HG03139 (cell line): Measurements from ENCODE around the gene ERF.

Source experiments
- ATAC-seq: cut with Tn5 transposase; IDR thresholded peaks from one replicate; pipeline ENCODE4 v1.9.1; 2021; ENCODE audit not compliant: unreplicated experiment

The ERF gene

DNA sequence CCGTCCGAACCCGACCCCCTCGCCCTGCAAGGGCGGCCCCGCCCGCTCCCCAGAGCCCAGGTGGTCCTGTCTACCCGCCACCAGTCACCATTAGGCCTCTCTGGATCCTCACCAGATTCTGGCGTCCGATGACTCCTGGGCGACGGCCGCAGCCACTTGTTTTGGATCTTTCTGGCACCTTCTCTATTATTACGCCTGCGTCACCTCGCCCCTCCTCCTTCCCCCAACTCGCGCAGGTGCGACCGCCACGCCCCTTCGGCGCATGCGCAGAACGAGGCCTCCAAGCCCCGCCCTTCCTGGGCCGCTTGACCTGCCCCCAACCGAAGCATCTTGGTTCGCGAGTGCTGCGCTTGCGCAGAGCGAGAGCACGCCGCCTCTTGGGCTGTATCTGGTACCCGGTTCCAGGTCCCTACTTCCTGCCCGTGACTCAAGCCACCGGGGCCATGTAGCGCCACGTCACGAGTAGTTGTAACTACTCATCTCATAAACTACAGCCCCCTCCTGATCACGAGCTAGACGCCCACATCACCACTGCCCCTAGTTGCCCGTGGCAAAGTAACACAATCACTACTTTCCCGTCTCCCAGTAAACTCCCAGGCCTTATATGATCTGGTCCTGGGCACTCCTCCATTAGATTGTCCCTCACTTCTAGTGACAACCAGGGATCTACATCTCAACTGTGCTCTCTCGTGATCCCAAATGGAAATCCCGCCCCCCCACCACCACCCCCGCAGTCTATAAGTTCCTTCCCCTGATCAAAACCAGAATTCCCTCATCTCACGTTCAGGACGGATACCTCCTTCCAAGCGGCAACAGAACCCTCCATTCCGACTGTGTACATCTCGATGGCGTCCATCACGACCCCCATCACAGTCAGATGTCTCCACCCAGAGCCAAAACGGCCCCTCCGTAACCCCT lies 37.1 kb downstream of the ERF start, which contains the start of gene DEDD2:
TSS of gene DEDD2 (minus strand) at position 158 of the 918 bp plus-strand sequence. CDS start 670 bp downstream, outside the sequence.
- ATAC-seq: peak; percentile 56

DNA sequence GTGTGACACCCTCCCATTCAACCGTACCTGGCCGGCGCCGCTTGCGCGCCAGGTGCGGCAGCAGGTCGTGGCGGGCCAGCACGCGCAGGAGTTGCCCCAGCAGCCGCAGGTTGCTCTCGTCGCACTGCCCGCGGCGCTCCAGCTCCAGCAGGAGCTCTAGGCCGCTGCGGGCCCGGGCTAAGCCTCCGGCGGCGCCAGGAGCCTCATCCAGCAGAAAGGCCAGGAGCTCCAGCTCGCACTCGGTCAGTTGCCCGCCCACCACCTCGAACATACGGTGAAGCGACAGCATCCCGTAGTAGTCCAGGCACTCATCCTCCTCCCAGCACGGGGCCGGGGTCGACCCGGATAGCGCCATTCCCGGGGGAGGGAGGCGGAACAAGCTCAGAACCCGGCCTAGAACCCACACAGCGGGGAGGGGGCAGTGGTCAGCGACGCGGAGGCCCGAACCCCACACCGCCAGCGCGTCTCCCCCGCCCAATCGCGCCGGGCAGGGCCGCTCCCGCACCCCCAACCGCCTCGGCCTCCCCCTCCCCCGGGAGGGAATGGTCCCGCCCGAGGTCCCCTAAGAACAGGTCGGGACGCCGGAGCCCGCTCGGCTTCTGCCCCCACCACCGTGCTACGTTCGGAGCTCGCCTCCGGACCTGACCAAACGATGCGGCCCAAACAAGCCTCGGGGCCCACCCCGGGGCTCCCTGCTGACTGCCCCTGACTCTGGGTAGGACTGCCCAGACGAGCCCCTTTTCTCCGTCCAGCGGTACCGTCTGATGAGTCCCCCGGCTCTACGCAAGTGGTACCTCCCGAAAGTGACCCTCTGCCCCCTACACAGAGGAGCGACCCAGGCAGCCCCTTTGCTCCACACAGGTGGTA lies 38.0 kb downstream of the ERF start:
- ATAC-seq: no peak

DNA sequence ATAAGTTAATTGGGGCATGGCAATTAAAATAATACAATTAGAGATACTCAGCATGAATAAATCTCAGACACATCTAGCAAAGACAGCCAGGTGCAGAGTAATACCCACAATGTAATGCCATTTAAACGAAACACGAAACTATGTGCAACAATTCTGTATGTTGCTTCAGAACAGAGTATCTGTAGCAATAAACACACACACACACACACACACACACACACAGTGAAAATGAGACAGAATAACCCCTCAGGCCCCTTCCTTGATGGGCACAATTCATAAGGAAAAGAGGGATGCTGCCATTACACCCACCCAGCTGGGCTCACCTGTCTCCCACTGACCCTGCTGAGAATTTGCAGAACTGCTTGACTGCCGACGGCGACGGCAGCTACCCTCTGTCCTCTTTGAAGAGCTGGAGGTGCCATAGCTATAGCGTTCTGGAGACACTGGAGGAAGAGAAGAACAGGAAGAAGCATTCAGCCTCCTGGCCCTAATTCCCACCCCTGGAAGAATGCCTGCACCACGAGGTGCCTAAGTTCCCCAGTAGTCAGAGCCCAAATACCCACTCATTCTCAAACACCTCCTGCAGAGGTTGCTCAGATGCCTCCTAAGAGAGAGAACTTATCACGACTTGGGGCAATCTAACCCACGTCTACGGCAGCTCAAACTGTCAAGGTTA lies 40.0 kb downstream of the ERF start:
- no peak for ATAC-seq

DNA sequence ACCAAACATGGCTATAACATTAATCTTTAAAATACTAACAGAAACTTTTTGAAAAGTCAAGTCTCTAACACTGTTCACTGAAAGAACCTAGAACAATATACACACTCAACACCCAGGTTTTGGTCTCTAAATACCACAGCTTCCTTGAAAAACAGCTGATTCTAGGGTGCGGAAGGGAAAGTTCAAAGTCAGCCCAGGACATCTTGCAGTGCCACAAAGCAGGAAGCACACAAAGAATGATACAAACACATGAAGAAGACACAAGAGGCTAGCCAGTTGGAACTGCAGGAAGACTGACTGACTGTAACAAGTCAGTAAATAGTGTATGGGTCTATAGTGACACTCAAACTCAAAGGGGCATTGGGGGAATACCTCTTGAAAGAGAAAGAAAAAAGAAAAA lies 42.0 kb downstream of the ERF start:
- ATAC-seq: no peak

DNA sequence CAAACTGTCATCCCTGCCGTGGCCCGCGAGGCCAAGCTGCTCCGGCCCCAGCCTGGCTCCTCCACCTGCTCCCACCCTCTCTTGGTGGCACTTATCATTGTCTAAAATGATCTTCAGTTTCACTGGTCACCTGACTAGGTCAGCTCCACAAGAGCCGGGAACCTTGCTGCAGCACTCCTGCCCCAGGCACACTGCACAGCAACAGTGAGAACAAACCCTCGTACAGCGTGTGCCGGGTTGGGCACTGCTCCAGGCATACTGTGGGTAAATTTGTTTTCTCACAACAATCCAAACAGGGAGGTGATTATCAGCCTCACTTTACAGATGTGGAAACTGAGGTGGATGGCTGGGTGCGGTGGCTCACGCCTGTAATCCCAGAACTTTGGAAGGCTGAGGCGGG lies 46.3 kb downstream of the ERF start:
- no peak for ATAC-seq

DNA sequence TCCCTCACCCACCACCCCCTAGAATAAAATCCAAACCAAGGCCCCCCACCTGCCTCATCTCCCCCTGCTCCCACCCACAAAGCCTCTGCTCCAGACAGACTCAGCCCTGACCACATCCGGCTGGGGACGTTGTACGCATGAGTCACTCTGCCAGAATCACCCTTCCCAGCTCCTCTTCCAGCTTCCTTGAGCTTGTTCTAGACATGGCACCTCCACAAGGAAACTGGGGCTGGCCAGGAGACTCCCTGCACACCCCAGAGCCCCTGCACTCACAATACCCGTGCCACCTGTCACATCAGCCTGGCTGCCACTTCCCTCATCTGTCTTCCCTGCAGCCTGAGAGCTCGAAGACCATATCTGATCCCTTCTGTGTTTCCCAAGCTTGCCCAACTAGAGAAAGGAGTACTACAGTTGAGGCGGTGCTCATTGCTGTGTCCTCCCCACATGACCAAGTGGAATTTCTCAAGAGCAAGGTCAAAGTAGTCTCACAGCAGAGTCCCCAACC lies 47.1 kb downstream of the ERF start:
- ATAC-seq: no peak

DNA sequence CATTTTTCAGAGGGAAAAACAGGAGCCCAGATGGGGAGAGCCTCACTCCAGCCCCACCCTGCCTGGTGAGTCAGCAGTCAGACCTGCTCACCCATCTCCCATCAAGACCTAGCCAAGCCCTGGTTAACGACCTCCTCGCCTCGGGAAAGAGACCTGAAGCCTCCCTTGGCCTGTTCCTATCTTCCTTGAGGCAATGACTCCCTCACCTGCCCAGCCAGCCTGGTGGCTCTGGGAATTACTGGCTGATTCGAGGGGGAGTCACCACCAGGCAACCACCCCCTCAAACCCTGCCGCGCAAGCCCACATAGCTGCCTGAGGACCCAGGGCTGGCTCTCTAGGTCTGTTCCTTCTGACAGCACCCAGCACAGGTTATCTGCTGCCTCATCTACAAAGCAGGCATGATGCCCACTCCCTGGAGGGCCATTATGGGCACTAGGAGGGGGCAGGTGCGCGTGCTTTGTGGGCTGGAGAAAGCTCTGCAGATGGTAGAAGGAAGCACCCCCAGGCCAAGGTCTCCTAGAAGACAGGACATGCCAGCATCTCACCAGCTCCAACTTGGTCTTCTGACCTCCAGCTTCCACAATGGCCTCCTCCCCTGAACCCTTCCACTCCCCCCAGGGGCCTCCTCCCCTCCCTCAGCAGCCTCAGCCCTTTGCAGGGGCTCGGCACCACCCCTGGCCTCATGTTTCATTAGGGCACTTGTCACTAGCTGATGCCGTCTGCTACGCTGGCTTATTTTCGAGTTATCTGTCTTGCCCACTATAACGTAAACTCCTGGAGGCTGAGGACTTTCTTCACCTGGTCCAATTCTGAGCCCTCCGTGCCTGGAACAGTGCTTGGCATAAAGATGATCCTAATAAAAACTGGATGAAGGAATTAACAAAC lies 47.8 kb downstream of the ERF start:
- ATAC-seq: no peak

DNA sequence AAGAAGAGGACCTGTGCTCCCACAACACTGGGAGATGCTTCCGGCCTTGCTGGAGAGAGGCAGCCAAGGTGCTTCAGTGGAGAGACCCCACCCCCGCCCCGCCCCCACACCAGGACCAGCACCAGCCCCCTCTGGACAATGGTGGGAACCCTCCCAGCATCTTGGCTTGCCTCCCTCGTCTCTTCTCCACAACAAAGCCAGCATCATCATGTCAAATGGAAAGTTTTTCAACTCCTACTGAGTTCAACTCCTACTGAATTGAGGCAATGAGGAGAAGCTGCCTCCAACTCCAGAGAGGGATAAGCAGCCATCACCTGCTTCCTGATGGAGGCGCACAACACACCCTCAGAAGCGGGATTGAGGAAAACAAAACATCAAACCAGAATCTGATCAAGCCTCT lies 50.3 kb downstream of the ERF start:
- no peak for ATAC-seq

DNA sequence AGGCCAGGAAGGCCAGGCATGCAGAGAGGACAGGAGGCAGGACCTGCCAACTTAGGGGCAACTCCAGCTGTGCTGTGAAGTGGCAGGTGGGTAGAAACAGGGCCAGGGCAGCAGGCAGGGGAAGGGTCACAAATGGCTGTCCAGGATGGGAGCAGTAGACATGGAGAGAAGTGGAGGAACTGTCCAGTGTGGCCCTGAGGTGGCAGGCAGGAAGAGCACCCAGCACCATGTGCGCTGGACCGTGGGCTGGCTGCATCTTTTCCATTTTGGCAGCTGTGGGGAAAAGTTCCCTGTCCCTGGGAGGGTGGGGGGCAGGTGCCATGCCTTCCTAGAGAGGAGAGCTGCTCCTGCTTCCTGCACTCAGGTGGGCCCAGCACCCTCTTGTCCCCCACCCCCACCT lies 51.2 kb downstream of the ERF start:
- no peak for ATAC-seq

DNA sequence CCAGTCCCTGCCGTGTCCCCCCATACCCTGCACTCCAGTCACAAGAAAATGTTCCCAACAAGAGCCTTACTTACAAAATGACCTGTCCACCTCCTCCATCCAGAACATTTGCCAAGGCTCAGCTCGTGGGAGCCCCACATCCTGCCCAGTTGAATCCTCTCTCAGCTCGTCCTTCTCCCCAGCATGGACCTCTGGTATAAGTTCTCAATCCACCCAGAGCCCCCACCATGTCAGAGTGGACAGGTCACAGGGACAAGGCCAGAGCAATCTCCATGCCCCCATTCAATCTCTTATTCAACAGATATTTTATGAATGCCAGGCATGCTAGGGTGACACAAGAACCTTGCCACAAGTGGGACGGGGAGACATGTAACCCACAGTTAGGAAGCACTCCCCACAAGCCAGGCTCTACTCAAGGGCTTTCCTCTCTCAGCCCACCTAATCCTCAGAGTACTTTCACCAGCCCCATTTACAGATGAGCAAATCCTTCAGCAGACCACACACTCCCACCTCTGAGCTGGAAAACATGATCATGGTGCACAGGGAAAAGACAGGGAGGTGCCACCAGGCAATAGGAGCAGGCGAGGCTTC lies 52.5 kb downstream of the ERF start:
- no peak for ATAC-seq

DNA sequence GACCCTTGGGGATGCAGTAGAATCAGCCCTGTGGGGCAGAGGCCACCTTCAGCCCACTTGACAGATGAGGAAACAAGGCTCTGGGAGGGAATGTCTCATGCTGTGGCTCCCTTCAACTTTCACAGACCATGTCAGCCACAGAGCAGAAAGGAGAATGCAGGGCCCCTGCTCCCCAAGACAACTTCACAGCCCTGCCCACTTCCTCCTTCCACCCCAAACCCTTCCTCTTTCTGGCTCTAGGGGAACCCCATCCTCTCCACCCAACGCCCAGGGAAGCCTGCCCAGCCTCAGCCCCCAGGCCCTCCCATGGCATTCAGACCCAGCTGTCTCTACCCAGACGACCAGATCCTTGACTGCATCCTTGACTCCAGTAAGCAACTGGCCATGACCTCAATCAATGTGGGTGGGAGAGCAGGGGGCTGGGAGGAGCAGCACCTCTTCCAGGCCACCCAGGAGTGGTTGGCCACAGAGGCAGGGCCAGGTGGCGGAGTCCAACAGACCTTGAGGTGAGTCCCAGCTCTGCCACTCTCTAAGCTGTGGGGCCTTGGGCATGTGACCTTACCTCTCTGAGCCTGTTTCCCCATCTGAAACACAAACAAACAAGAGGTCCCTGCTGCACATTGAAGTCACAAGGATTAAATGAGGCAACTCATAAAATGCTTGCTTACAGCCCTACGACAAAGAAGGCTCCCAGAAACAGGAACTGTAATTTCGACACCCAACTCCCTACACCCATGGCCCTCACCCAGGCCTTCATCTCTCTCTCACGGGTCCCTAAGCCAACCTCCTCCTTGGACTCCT lies 53.2 kb downstream of the ERF start:
- ATAC-seq: no peak

DNA sequence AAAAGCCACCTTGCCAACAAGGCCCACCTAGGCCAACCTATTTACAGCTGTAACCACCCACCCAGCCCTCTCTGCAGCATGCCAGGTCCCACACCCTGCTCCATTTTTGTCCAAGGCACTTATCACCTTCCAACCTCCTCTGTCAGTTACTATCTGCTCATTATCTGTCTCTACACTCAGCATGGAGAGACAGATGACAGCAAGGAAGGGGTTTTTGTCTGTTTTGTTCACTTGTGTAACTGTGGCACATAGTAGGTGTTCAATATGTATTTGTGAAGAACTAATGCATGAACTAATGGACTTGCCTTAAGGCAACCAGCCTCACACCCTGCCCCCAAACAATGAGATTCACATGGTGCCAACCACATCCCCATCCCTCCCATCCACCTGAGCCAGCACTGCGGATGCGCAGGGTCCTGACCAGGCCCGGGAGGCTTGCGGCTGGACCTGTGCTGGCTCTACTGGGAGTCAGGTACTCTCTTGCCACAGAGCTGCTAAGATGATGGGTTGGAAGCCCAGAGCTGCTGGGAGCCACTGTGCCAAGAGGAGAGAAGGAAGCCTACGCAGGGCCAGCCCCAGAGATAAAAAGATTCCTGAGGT lies 54.7 kb downstream of the ERF start:
- ATAC-seq: no peak

DNA sequence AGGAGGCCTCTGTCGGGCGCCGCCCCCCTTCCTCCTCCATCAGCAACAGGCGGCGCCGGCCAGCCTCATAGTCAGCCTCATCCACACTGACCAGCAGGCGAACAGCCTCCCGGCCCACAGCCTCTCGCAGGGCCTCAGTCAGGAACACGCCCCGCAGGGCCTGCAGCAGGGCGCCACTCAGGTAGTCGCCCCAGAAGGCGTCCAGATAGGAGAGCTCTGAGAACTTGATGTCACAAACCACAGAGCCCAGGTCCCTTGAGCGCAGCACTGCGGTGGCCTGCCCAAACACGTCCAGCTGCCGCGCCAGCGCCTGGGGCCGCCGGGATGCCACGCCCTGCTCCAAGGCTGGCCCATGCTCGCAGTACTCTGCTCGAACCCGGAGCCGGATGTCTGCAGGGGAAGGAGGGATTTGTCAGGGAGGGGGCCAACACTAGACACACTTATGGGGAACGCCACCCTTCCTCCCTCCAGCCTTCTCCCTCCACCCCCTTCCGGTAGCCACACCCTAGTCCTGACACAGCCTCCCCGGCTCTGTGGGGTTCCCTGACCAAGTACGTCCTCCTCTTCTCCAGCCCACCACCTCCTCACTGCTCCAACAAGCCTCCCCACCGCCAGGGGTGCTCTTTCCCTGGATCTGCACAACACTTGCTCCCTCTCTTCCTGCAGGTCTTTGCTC lies 55.4 kb downstream of the ERF start:
- ATAC-seq: peak; percentile 33

DNA sequence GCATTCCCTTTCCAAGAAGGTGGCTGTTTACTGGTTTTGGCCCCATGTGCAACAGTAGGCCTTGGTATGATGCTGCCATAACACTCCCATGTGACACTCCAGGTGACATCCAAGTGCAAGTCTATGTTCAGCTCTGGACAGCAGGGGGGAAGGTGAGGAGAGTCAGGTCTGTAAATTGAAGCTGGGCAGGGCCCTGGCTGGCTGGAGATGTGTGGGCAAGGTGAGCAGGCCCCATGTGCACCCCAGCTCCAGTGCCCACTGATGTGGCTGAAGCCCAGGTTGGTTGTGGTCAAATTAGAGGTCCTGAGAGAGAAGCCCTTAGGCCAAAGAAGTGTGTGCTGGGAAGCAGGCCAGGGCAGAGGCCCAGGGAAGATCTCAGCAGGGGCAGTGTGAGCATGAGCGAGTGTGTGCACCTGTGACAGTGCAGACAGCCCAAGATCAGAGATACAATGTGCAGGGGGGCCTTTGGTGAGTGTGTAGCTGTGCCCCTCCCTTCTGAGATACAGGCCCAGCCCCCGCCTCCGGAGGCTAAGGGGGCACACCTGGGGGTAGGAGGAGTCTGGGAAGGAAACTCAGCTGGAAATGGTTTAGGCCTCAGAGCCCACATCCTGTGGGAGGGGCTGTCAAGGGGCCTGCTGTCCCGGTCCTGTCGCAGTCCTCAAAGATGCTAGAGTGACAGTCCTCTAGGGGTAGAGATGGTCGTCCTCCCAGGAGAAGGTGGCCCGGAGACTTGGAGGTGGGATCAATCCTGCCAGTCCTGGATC lies 56.1 kb downstream of the ERF start:
- peak; percentile 49 for ATAC-seq
